PC-3 (cell line): ENCODE measurements around the gene SLC6A15. TPM values are rescaled to one million over a fixed set of nuclear protein-coding genes. Genes with fewer than 3 reads are reported as not detected.

Experiments used
- ATAC-seq: fragments of 200-7000 bp; cut with Tn5 transposase; 2 replicates; pipeline ENCODE4 v1.9.1; 2020; ENCODE audit warnings: mild to moderate bottlenecking, moderate library complexity
- BruUV-seq: library from RNA; stranded (reverse); fragments of 400-500 nt; replicated peaks from 2 replicates; lab custom pipeline; 2021; lab: Mats Ljungman, UMichigan
- CTCF ChIA-PET: fragments of 300-600 bp; sonication (Branson Sonifier 250); formaldehyde crosslinking; loops from one replicate; lab custom pipeline; 2022; ENCODE audit warnings: antibody characterized with exemption; lab: Charles Lee
- POLR2A ChIA-PET: fragments of 300-600 bp; sonication (Branson Sonifier 250); formaldehyde crosslinking; loops from one replicate; lab custom pipeline; 2022; ENCODE audit warnings: antibody characterized with exemption; ENCODE audit not compliant: unreplicated experiment; lab: Charles Lee
- DNase-seq: peaks from one replicate; pipeline ENCODE4 v3.0.0-alpha.2; 2015
- H2AFZ ChIP-seq: fragments of 300-600 bp; sonication (generic); 2 replicates; pipeline ENCODE4 v1.6.0; 2016; ENCODE audit warnings: antibody characterized with exemption, low read length
- H3F3A ChIP-seq: fragments of 300-600 bp; sonication (generic); one replicate; pipeline ENCODE4 v1.6.0; 2017; ENCODE audit warnings: antibody characterized with exemption, low read length, control low read depth, mild to moderate bottlenecking; ENCODE audit not compliant: unreplicated experiment
- H3K27ac ChIP-seq: fragments of 300-600 bp; sonication (generic); 2 replicates; pipeline ENCODE4 v1.5.1; 2016; ENCODE audit warnings: mild to moderate bottlenecking, low read length
- H3K27me3 ChIP-seq: fragments of 300-600 bp; sonication (generic); 2 replicates; pipeline ENCODE4 v1.6.1; 2016; ENCODE audit warnings: low read length, mixed read lengths
- H3K36me3 ChIP-seq: fragments of 300-600 bp; sonication (generic); 2 replicates; pipeline ENCODE4 v1.6.1; 2016; ENCODE audit warnings: low read depth, mixed run types, low read length, mixed read lengths
- H3K4me1 ChIP-seq: fragments of 300-600 bp; sonication (generic); 2 replicates; pipeline ENCODE4 v1.5.1; 2016; ENCODE audit warnings: low read length; ENCODE audit not compliant: insufficient read depth
- H3K4me2 ChIP-seq: fragments of 300-600 bp; sonication (generic); 2 replicates; pipeline ENCODE4 v1.6.0; 2016; ENCODE audit warnings: low read length
- H3K4me3 ChIP-seq: fragments of 300-600 bp; sonication (generic); 2 replicates; pipeline ENCODE4 v1.5.1; 2016; ENCODE audit warnings: mild to moderate bottlenecking, low read length, mixed read lengths
- H3K79me2 ChIP-seq: fragments of 300-600 bp; sonication (generic); 2 replicates; pipeline ENCODE4 v1.6.1; 2017; ENCODE audit warnings: low read length, mixed read lengths
- H3K9ac ChIP-seq: fragments of 300-600 bp; sonication (generic); 2 replicates; pipeline ENCODE4 v1.6.0; 2016; ENCODE audit warnings: mild to moderate bottlenecking, low read length
- H3K9me2 ChIP-seq: fragments of 300-600 bp; sonication (generic); replicated peaks from 2 replicates; pipeline ENCODE4 v1.6.1; 2016; ENCODE audit warnings: mixed run types, low read length, mixed read lengths
- H3K9me3 ChIP-seq: fragments of 300-600 bp; sonication (generic); 2 replicates; pipeline ENCODE4 v1.6.1; 2016; ENCODE audit warnings: low read length, mixed read lengths
- H4K20me1 ChIP-seq: fragments of 300-600 bp; sonication (generic); 2 replicates; pipeline ENCODE4 v1.6.1; 2016; ENCODE audit warnings: low read length, mixed read lengths
- CTCF ChIP-seq: fragments of 300-600 bp; sonication (generic); conservative IDR thresholded peaks from 2 replicates; pipeline ENCODE4 v1.5.1; 2017; ENCODE audit warnings: antibody characterized with exemption, low read depth, mild to moderate bottlenecking, low read length
- EZH2 ChIP-seq: fragments of 300-600 bp; sonication (generic); IDR thresholded peaks from one replicate; pipeline ENCODE4 v1.6.1; 2017; ENCODE audit warnings: antibody characterized with exemption, mild to moderate bottlenecking, low read length; ENCODE audit not compliant: unreplicated experiment
- EZH2phosphoT487 ChIP-seq: fragments of 300-600 bp; sonication (generic); IDR thresholded peaks from 2 replicates; pipeline ENCODE4 v1.6.1; 2018; ENCODE audit warnings: mild to moderate bottlenecking, antibody characterized with exemption, low read length, borderline replicate concordance
- intact Hi-C: fragments of 100-400 bp; cut with micrococcal nuclease; formaldehyde crosslinking; loops from 2 replicates; pipeline ENCODE4 v1.9.0; 2023
- total RNA-seq: library from RNA; depleted of rRNA; stranded (reverse); fragments of >200 nt; gene quantifications from 2 replicates; pipeline ENCODE4 v1.2.3, GENCODE V29; 2014

The SLC6A15 gene
- total RNA-seq, 1 experiment from 2014 or later = not detected

GRCh38 chr12:84874125-84874824 lies 38.3 kb downstream of the SLC6A15 start:
- CTCF ChIA-PET = interaction anchor here (0.6 to 2.0 kb wide), 2 partner anchors 44 to 155 kb away, joined by 3 to 14 read pairs; no protein-coding TSS in a partner anchor
- H3K9ac ChIP-seq = no peak overlapping the region

GRCh38 chr12:84862186-84862585 lies 50.4 kb downstream of the SLC6A15 start:
- H3K27me3 ChIP-seq = no peaks in the 10 kb centered on the region
- H3K4me2 ChIP-seq = no peak overlapping the region
- no peaks in the 10 kb centered on the region for H3K79me2 ChIP-seq
- POLR2A ChIA-PET = no interaction called here
- H3F3A ChIP-seq = no peaks in the 10 kb centered on the region
- BruUV-seq = no TSS peak
- no peak overlapping the region for H2AFZ ChIP-seq
- no peaks in the 10 kb centered on the region for H3K4me1 ChIP-seq
- CTCF ChIA-PET = no interaction called here
- H3K9me3 ChIP-seq = no peaks in the 10 kb centered on the region
- no peak overlapping the region for H3K4me3 ChIP-seq
- no peak overlapping the region for H3K9ac ChIP-seq
- no peaks in the 10 kb centered on the region for H3K36me3 ChIP-seq
- intact Hi-C loops = no loop called here
- no peaks in the 10 kb centered on the region for H3K9me2 ChIP-seq
- DNase-seq = no peak
- H4K20me1 ChIP-seq = no peaks in the 10 kb centered on the region
- no peak for ATAC-seq
- H3K27ac ChIP-seq = no peak overlapping the region
- TF ChIP-seq CTCF = no peak
- TF ChIP-seq EZH2 = no peak
- no peak for TF ChIP-seq EZH2phosphoT487

More at GRCh38 chr12:84874125-84874824, 38.3 kb downstream of the SLC6A15 start:
- Histone ChIP-seq H3K4me3 (no peak overlapping the region), H3K9me2 (no peaks in the 10 kb centered on the region), H3K9me3 (no peaks in the 10 kb centered on the region), H3K36me3 (no peaks in the 10 kb centered on the region), H3K4me2 (no peak overlapping the region), H3F3A (no peaks in the 10 kb centered on the region), H3K79me2 (no peaks in the 10 kb centered on the region), H2AFZ (no peak overlapping the region), H3K27ac (no peak overlapping the region), H4K20me1 (no peaks in the 10 kb centered on the region), H3K4me1 (no peaks in the 10 kb centered on the region), H3K27me3 (no peaks in the 10 kb centered on the region)
- POLR2A ChIA-PET = no interaction called here
- no TSS peak for BruUV-seq
- DNase-seq (peak; percentile 81), ATAC-seq (peak; percentile 93)
- TF ChIP-seq EZH2 = no peak
- no peak for TF ChIP-seq EZH2phosphoT487
- TF ChIP-seq CTCF = peak; percentile 82
- intact Hi-C loops = loop anchor here (1.0 kb wide), 2 partner anchors 155 to 183 kb away; no protein-coding TSS in a partner anchor

GRCh38 chr12:84860718-84861117 lies 51.9 kb downstream of the SLC6A15 start:
- Histone ChIP-seq H3K27me3 (no peaks in the 10 kb centered on the region), H3K4me1 (no peaks in the 10 kb centered on the region), H2AFZ (no peak overlapping the region), H3K79me2 (no peaks in the 10 kb centered on the region), H3K4me3 (no peak overlapping the region), H3F3A (no peaks in the 10 kb centered on the region), H3K9me2 (no peaks in the 10 kb centered on the region), H3K36me3 (no peaks in the 10 kb centered on the region), H3K4me2 (no peak overlapping the region), H3K9ac (no peak overlapping the region), H3K27ac (no peak overlapping the region), H4K20me1 (no peaks in the 10 kb centered on the region), H3K9me3 (no peaks in the 10 kb centered on the region)
- intact Hi-C loops = no loop called here
- no peak for ATAC-seq
- POLR2A ChIA-PET = no interaction called here
- CTCF ChIA-PET = no interaction called here
- DNase-seq = no peak
- no peak for TF ChIP-seq EZH2phosphoT487
- no peak for TF ChIP-seq CTCF
- TF ChIP-seq EZH2 = no peak
- BruUV-seq = no TSS peak
